Measurements from ENCODE around the gene CDKN2C. TPM values are rescaled to one million over a fixed set of nuclear protein-coding genes. Genes with fewer than 3 reads are reported as not detected.

CDKN2C gene
- total RNA-seq (2014; rRNA removed) (49.2 and 60.0 TPM in 2 replicates), Bru-seq, nascent RNA (percentile 68 among the genes with signal in this experiment), BruChase-seq, experiment 1, labeled RNA remaining after a 6-hour chase (percentile 74 among the genes with signal in this experiment), BruChase-seq, experiment 2, labeled RNA remaining after a 2-hour chase (percentile 66 among the genes with signal in this experiment)
- long read RNA-seq, transcript CDKN2C-202 (2 exons, 1,220 nt), result major isoform, 30 of 58 reads
- long read RNA-seq, transcript CDKN2C-203 (3 exons, 2,086 nt), result minor isoform, 20 of 58 reads
- long read RNA-seq, partial matches to known transcripts, result 0 of 58 reads
- long read RNA-seq, other reads (novel, unspliced or antisense), result 8 of 58 reads

- H4K20me1 ChIP-seq (ENCODE audit: low read length), result no peaks in the 10 kb centered on the region; the same call in 1 of the 2 replicates
- BruUV-seq (replicated peaks), result TSS peak; percentile 80
- H3K4me2 ChIP-seq (ENCODE audit: low read length), result peak within 1 kb of the TSS; percentile 95
- peak within 1 kb of the TSS; percentile 93 for H3K9ac ChIP-seq (ENCODE audit: low read length)
- H3F3A ChIP-seq (ENCODE audit: low read length, unreplicated experiment), result no peaks in the 10 kb centered on the region
- POLR2A ChIA-PET (ENCODE audit: unreplicated experiment), result interaction anchor here (0.5 to 2.3 kb wide), 5 partner anchors 9 to 295 kb away, joined by 3 to 9 read pairs (median 4); no protein-coding TSS in a partner anchor
- intact Hi-C loops (cut with micrococcal nuclease), result loop anchor here (1.0 to 10.0 kb wide), 2 partner anchors 10 to 95 kb away; partner anchors contain the start of gene FAF1
- no peaks in the 10 kb centered on the region for H3K9me2 ChIP-seq (replicated peaks; ENCODE audit: low read length)
- peak within 1 kb of the TSS; percentile 93 for H3K4me3 ChIP-seq (ENCODE audit: low read length)
- TF ChIP-seq EZH2 (IDR thresholded peaks at IDR 0.05; ENCODE audit: low read length, unreplicated experiment) (no peak), CTCF (conservative IDR thresholded peaks at IDR 0.05; ENCODE audit: low read depth, low read length) (no peak), EZH2phosphoT487 (IDR thresholded peaks at IDR 0.05; ENCODE audit: borderline replicate concordance, low read length) (no peak)
- H3K27me3 ChIP-seq (ENCODE audit: low read length), result no peaks in the 10 kb centered on the region
- peaks cover 81% of the 10 kb centered on the region for H3K79me2 ChIP-seq (ENCODE audit: low read length)
- ATAC-seq, result peak; percentile 59
- peak within 1 kb of the TSS; percentile 84 for H3K27ac ChIP-seq (ENCODE audit: low read length)
- CTCF ChIA-PET, result interaction anchor here (0.6 to 1.0 kb wide), 2 partner anchors 41 to 119 kb away, joined by 3 read pairs; no protein-coding TSS in a partner anchor
- peaks cover 28% of the 10 kb centered on the region for H3K4me1 ChIP-seq (ENCODE audit: insufficient read depth, low read length)
- no peaks in the 10 kb centered on the region for H3K36me3 ChIP-seq (ENCODE audit: low read depth, low read length)
- H2AFZ ChIP-seq (ENCODE audit: low read length), result peak within 1 kb of the TSS; percentile 87
- DNase-seq, result peak; percentile 93
- H3K9me3 ChIP-seq (ENCODE audit: low read length), result no peaks in the 10 kb centered on the region
Measured at GRCh38 chr1:50969611-50970508, at the start of gene CDKN2C. Gene CDKN2C (plus strand): TSS chr1:50970245. CDS start chr1:50970369, 124 bp downstream.

DNA sequence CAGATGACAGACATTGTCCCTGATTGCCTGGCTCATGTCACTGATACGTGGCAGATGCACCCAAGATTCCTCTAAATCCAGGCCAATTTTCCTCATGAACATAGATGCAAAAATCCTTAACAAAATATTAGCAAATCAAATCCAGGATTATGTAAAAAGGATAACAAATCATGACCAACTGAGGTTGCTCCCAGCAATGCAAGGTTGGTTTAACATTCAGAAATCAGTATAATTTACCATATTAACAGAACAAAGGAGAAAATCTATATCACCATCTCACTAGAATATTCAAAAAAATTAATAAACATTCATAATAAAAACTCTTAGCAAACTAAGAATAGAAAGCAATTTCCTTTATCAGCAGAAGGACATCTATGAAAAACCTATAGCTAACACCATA lies 49.6 kb upstream of the CDKN2C start:
- Histone ChIP-seq H3K27ac (ENCODE audit: low read length) (no peak overlapping the region), H3F3A (ENCODE audit: low read length, unreplicated experiment) (no peaks in the 10 kb centered on the region), H3K27me3 (ENCODE audit: low read length) (no peaks in the 10 kb centered on the region), H2AFZ (ENCODE audit: low read length) (no peak overlapping the region), H4K20me1 (ENCODE audit: low read length) (no peaks in the 10 kb centered on the region; the same call in 1 of the 2 replicates), H3K9me2 (replicated peaks; ENCODE audit: low read length) (no peaks in the 10 kb centered on the region), H3K4me2 (ENCODE audit: low read length) (no peak overlapping the region), H3K4me3 (ENCODE audit: low read length) (no peak overlapping the region), H3K4me1 (ENCODE audit: insufficient read depth, low read length) (no peaks in the 10 kb centered on the region), H3K36me3 (ENCODE audit: low read depth, low read length) (no peaks in the 10 kb centered on the region), H3K9me3 (ENCODE audit: low read length) (no peaks in the 10 kb centered on the region), H3K79me2 (ENCODE audit: low read length) (peaks cover 92% of the 10 kb centered on the region), H3K9ac (ENCODE audit: low read length) (no peak overlapping the region)
- intact Hi-C loops (cut with micrococcal nuclease), result no loop called here
- TF ChIP-seq CTCF (conservative IDR thresholded peaks at IDR 0.05; ENCODE audit: low read depth, low read length) (no peak), EZH2 (IDR thresholded peaks at IDR 0.05; ENCODE audit: low read length, unreplicated experiment) (no peak), EZH2phosphoT487 (IDR thresholded peaks at IDR 0.05; ENCODE audit: borderline replicate concordance, low read length) (no peak)
- ChIA-PET POLR2A (ENCODE audit: unreplicated experiment) (no interaction called here), CTCF (no interaction called here)
- ATAC-seq, result no peak
- no TSS peak for BruUV-seq (replicated peaks)
- DNase-seq, result no peak
